ENCODE results near the gene TSHR. TPM values are rescaled to one million over a fixed set of nuclear protein-coding genes. Genes with fewer than 3 reads are reported as not detected.
"Not testable (repeated sequence)": the region's sequence is repeated elsewhere in the genome, so short reads cannot be mapped to it uniquely, and the experiment has no call there.

TSHR gene
- total RNA-seq, 2 donors from 2014 or later = 0.58 TPM; not detected in 1

DNA sequence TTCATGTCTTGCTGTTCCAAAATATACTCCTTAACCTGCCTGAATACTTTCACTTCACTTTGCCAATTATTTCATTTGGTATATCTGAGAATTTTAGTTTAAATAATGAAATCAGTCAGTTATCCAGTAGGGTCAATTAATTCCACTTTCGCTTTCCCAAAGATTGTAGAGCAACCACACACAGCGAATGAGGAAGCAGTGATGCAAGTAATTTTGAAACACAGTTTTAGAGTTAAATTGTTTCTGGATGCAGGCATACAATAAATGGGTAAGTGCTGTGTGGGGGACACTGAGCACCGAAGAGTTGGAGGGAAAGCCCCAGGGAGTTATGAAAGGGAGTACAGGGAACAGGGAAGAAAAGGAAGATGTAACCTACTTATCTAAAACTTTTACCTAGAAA is 62.8 kb downstream of the TSHR start:
- no peaks in the 10 kb centered on the region for H3K4me1 ChIP-seq (ENCODE audit: control insufficient read depth, insufficient read depth, low read length)
- H3K27ac ChIP-seq (ENCODE audit: low read depth, low read length) = no peak overlapping the region
- H3K9me3 ChIP-seq (ENCODE audit: control insufficient read depth, low read length) = no peaks in the 10 kb centered on the region
- no peaks in the 10 kb centered on the region for H3K36me3 Mint-ChIP-seq (ENCODE audit: low read depth)
- no peaks in the 10 kb centered on the region for H3K4me1 Mint-ChIP-seq
- no peaks in the 10 kb centered on the region for H3K27me3 ChIP-seq (ENCODE audit: control insufficient read depth, insufficient read depth, low read length, poor library complexity, severe bottlenecking)
- TF ChIP-seq, protein P1, sequence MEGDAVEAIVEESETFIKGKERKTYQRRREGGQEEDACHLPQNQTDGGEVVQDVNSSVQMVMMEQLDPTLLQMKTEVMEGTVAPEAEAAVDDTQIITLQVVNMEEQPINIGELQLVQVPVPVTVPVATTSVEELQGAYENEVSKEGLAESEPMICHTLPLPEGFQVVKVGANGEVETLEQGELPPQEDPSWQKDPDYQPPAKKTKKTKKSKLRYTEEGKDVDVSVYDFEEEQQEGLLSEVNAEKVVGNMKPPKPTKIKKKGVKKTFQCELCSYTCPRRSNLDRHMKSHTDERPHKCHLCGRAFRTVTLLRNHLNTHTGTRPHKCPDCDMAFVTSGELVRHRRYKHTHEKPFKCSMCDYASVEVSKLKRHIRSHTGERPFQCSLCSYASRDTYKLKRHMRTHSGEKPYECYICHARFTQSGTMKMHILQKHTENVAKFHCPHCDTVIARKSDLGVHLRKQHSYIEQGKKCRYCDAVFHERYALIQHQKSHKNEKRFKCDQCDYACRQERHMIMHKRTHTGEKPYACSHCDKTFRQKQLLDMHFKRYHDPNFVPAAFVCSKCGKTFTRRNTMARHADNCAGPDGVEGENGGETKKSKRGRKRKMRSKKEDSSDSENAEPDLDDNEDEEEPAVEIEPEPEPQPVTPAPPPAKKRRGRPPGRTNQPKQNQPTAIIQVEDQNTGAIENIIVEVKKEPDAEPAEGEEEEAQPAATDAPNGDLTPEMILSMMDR (conservative IDR thresholded peaks at IDR 0.05) = no peak
- H3K27ac Mint-ChIP-seq = no peak overlapping the region
- H3K27me3 Mint-ChIP-seq (ENCODE audit: insufficient read depth) = no peaks in the 10 kb centered on the region
- H3K36me3 ChIP-seq (ENCODE audit: control insufficient read depth, insufficient read depth, low read length) = no peaks in the 10 kb centered on the region
- WGBS, 2 experiments (ENCODE audit: insufficient coverage in 1 of 2, insufficient read length in 1 of 2) = 80 to 87% methylated on average over 1 to 3 of the region's 3 CpGs
- no peak overlapping the region for H3K9ac ChIP-seq (ENCODE audit: extremely low read depth, low read length, poor library complexity, severe bottlenecking)
- no peak for DNase-seq
- H3K4me3 ChIP-seq (ENCODE audit: low read length) = no peak overlapping the region
- no peak overlapping the region for H3K4me3 Mint-ChIP-seq
- H3K9me3 Mint-ChIP-seq = peaks cover 4% of the 10 kb centered on the region

DNA sequence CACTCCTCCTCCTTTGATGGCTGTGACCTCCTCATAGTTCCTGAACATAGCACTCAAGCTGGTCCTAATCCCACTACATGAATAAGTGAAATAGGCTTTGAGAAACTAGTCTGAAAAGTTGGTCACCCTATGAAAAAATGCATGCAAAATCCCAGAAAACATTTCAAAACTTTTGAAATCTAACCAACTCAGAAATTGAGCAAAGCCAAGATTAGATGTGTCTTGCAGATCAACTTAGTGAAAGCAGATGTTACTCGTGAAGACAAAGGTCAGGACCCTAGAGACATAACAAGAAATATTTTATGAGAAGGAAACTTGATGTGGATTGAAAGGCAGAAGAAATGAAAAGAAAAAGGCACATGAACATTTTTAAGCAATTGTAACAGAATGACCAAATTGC is 63.3 kb downstream of the TSHR start:
- Histone ChIP-seq H3K9me3 (ENCODE audit: control insufficient read depth, low read length) (no peaks in the 10 kb centered on the region), H3K4me3 (ENCODE audit: low read length) (no peak overlapping the region), H3K36me3 (ENCODE audit: control insufficient read depth, insufficient read depth, low read length) (no peaks in the 10 kb centered on the region), H3K27me3 (ENCODE audit: control insufficient read depth, insufficient read depth, low read length, poor library complexity, severe bottlenecking) (no peaks in the 10 kb centered on the region), H3K9ac (ENCODE audit: extremely low read depth, low read length, poor library complexity, severe bottlenecking) (no peak overlapping the region), H3K27ac (ENCODE audit: low read depth, low read length) (no peak overlapping the region), H3K4me1 (ENCODE audit: control insufficient read depth, insufficient read depth, low read length) (no peaks in the 10 kb centered on the region)
- no peaks in the 10 kb centered on the region for H3K4me1 Mint-ChIP-seq
- DNase-seq = no peak
- 89 to 100% methylated on average over 1 of the region's 1 CpG for WGBS, 2 experiments (ENCODE audit: insufficient coverage in 1 of 2, insufficient read length in 1 of 2)
- no peak overlapping the region for H3K27ac Mint-ChIP-seq
- H3K27me3 Mint-ChIP-seq (ENCODE audit: insufficient read depth) = no peaks in the 10 kb centered on the region
- no peaks in the 10 kb centered on the region for H3K9me3 Mint-ChIP-seq
- no peak overlapping the region for H3K4me3 Mint-ChIP-seq
- H3K36me3 Mint-ChIP-seq (ENCODE audit: low read depth) = no peaks in the 10 kb centered on the region
- TF ChIP-seq, protein P1 (conservative IDR thresholded peaks at IDR 0.05) = no peak

DNA sequence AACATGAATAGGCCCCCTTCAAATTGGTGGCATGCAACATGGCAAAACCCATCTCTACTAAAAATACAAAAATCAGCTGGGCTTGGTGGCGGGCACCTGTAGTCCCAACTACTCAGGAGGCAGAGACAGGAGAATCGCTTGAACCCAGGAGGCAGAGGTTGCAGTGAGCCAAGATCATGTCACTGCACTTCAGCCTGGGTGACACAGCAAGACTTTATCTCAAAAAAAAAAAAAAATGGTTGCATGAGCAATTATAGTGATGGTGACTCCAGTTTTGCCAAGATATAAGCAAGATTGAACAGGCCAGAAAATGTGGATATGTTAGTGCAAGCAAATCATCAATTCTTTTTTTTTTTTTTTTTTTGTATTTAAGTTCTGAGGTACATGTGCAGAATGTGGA is 63.7 kb downstream of the TSHR start:
- 93 to 100% methylated on average over 2 of the region's 2 CpGs for WGBS, 2 experiments (ENCODE audit: insufficient coverage in 1 of 2, insufficient read length in 1 of 2)
- H3K27ac ChIP-seq (ENCODE audit: low read depth, low read length); H3K4me1 ChIP-seq (ENCODE audit: control insufficient read depth, insufficient read depth, low read length); H3K27me3 ChIP-seq (ENCODE audit: control insufficient read depth, insufficient read depth, low read length, poor library complexity, severe bottlenecking); H3K9ac ChIP-seq (ENCODE audit: extremely low read depth, low read length, poor library complexity, severe bottlenecking); H3K9me3 Mint-ChIP-seq; DNase-seq; H3K36me3 Mint-ChIP-seq (ENCODE audit: low read depth); H3K27ac Mint-ChIP-seq; H3K9me3 ChIP-seq (ENCODE audit: control insufficient read depth, low read length); H3K4me1 Mint-ChIP-seq; H3K4me3 Mint-ChIP-seq; H3K36me3 ChIP-seq (ENCODE audit: control insufficient read depth, insufficient read depth, low read length); H3K4me3 ChIP-seq (ENCODE audit: low read length); H3K27me3 Mint-ChIP-seq (ENCODE audit: insufficient read depth): not testable (repeated sequence)

DNA sequence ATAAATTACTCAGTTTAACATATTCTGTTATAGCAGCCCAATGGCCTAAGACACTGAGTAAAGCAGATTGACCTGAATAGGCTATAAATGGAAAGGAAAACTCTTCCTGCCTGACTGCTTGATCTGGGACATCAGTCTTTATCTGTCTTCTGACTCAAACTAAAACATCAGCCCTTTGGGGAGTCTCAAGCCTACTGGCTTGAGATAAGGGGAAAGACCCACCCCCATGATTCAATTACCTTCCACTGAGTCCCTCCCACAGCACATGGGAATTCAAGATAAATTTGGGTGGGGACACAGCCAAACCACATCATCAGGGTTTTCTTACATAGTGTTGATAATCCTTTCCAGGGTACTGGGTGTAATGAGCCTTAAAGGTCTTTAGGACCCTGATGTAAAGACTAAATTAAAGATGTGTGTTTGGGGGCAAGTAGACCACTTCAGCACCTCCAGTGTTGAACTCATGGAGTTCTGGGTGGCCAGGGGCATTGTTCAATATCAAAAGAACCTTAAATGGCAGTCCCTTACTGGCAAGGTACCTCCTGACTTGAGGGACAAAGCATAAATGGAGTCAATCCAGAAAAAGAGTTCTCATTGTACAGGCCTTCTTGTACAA is 67.8 kb downstream of the TSHR start:
- Histone ChIP-seq H3K4me3 (ENCODE audit: low read length) (no peak overlapping the region), H3K9ac (ENCODE audit: extremely low read depth, low read length, poor library complexity, severe bottlenecking) (no peak overlapping the region), H3K27me3 (ENCODE audit: control insufficient read depth, insufficient read depth, low read length, poor library complexity, severe bottlenecking) (no peaks in the 10 kb centered on the region), H3K27ac (ENCODE audit: low read depth, low read length) (no peak overlapping the region), H3K4me1 (ENCODE audit: control insufficient read depth, insufficient read depth, low read length) (no peaks in the 10 kb centered on the region), H3K36me3 (ENCODE audit: control insufficient read depth, insufficient read depth, low read length) (no peaks in the 10 kb centered on the region), H3K9me3 (ENCODE audit: control insufficient read depth, low read length) (no peaks in the 10 kb centered on the region)
- no peak for DNase-seq
- TF ChIP-seq, protein P1 (conservative IDR thresholded peaks at IDR 0.05) = no peak
- no peak overlapping the region for H3K27ac Mint-ChIP-seq
- H3K36me3 Mint-ChIP-seq (ENCODE audit: low read depth) = no peaks in the 10 kb centered on the region
- H3K4me3 Mint-ChIP-seq = no peak overlapping the region
- H3K9me3 Mint-ChIP-seq = no peaks in the 10 kb centered on the region
- H3K27me3 Mint-ChIP-seq (ENCODE audit: insufficient read depth) = no peaks in the 10 kb centered on the region
- no peaks in the 10 kb centered on the region for H3K4me1 Mint-ChIP-seq

Measured in endodermal cell (in vitro differentiated cells).